GM19467 (cell line): ENCODE measurements around the gene COL11A2.
"Not testable (repeated sequence)": the region's sequence is repeated elsewhere in the genome, so short reads cannot be mapped to it uniquely, and the experiment has no call there.

Experiments
- ATAC-seq: cut with Tn5 transposase; IDR thresholded peaks from one replicate; pipeline ENCODE4 v1.9.1; 2021; ENCODE audit warnings: mild to moderate bottlenecking, moderate library complexity; ENCODE audit not compliant: unreplicated experiment

COL11A2 gene

GRCh38 chr6:33160096-33160495 lies 32.2 kb downstream of the COL11A2 start:
- no peak for ATAC-seq

GRCh38 chr6:33156964-33157363 lies 35.3 kb downstream of the COL11A2 start:
- no peak for ATAC-seq

- no peak for ATAC-seq
Measured at GRCh38 chr6:33156561-33156960, 35.7 kb downstream of the COL11A2 start.

- no peak for ATAC-seq
Measured at GRCh38 chr6:33154349-33154748, 37.9 kb downstream of the COL11A2 start.

- ATAC-seq, result no peak
Measured at GRCh38 chr6:33151050-33151449, 41.2 kb downstream of the COL11A2 start.

GRCh38 chr6:33150560-33150959 lies 41.7 kb downstream of the COL11A2 start:
- ATAC-seq, result not testable (repeated sequence)

GRCh38 chr6:33147807-33148666 lies 44.2 kb downstream of the COL11A2 start:
- no peak for ATAC-seq

- ATAC-seq, result no peak
Measured at GRCh38 chr6:33144373-33144772, 47.9 kb downstream of the COL11A2 start.

GRCh38 chr6:33143113-33143770 lies 49.0 kb downstream of the COL11A2 start:
- no peak for ATAC-seq

GRCh38 chr6:33142501-33143070 lies 49.7 kb downstream of the COL11A2 start:
- ATAC-seq, result no peak

GRCh38 chr6:33140556-33140955 lies 51.7 kb downstream of the COL11A2 start:
- ATAC-seq, result no peak

GRCh38 chr6:33139596-33140206 lies 52.6 kb downstream of the COL11A2 start:
- ATAC-seq, result no peak

GRCh38 chr6:33136310-33136900 lies 55.9 kb downstream of the COL11A2 start:
- no peak for ATAC-seq

GRCh38 chr6:33132081-33132524 lies 60.2 kb downstream of the COL11A2 start:
- ATAC-seq, result no peak

- ATAC-seq, result no peak
Measured at GRCh38 chr6:33128318-33128717, 63.9 kb downstream of the COL11A2 start.

- ATAC-seq, result no peak
Measured at GRCh38 chr6:33126101-33126714, 66.1 kb downstream of the COL11A2 start.

GRCh38 chr6:33124947-33125346 lies 67.3 kb downstream of the COL11A2 start:
- no peak for ATAC-seq

GRCh38 chr6:33124525-33124901 lies 67.8 kb downstream of the COL11A2 start:
- ATAC-seq, result no peak

- ATAC-seq, result no peak
Measured at GRCh38 chr6:33123732-33124524, 68.3 kb downstream of the COL11A2 start.

- ATAC-seq, result no peak
Measured at GRCh38 chr6:33123181-33123580, 69.1 kb downstream of the COL11A2 start.
